ENCODE data around the gene CCDC71.
A peak's percentile ranks its signal among the peaks of the same experiment; 100 is the strongest.

The CCDC71 gene

DNA sequence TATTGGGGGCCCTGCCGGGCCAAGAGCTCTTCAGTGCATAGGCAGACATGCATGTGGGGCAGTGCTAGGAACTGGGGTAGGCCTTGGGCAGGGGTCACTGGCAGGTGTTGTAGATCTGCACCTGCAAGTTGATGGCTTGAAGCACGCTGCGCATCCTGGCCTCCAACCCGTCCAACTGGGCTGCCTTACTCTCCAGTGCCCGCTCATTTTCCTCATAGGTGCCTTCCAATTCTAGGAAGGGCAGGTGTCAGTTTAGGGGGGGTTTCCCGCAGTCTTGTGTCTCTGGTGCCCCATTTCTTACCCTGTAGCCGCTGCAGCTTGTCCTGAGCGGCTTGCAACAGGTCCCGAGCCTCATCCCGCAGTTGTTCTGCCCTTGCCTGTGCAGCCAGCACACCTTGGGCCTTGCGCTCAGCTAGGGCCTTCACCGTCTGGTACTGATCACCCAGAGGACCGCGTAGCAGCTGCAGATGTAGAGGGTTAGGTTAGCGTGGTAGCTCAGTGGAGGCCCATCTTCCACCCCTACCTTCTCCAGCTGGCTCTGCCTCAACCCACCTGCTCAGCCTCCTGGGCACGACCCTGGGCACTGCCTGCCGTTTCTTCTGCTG is 44.9 kb downstream of the CCDC71 start (continued):
- no peak for TF ChIP-seq SNAI2 (CRISPR knock-in tag; IDR thresholded peaks at IDR 0.05)
- TF ChIP-seq, protein P1, sequence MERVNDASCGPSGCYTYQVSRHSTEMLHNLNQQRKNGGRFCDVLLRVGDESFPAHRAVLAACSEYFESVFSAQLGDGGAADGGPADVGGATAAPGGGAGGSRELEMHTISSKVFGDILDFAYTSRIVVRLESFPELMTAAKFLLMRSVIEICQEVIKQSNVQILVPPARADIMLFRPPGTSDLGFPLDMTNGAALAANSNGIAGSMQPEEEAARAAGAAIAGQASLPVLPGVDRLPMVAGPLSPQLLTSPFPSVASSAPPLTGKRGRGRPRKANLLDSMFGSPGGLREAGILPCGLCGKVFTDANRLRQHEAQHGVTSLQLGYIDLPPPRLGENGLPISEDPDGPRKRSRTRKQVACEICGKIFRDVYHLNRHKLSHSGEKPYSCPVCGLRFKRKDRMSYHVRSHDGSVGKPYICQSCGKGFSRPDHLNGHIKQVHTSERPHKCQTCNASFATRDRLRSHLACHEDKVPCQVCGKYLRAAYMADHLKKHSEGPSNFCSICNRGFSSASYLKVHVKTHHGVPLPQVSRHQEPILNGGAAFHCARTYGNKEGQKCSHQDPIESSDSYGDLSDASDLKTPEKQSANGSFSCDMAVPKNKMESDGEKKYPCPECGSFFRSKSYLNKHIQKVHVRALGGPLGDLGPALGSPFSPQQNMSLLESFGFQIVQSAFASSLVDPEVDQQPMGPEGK (CRISPR knock-in tag; IDR thresholded peaks at IDR 0.05; ENCODE audit: borderline replicate concordance) = no peak
- TF ChIP-seq, protein P2, sequence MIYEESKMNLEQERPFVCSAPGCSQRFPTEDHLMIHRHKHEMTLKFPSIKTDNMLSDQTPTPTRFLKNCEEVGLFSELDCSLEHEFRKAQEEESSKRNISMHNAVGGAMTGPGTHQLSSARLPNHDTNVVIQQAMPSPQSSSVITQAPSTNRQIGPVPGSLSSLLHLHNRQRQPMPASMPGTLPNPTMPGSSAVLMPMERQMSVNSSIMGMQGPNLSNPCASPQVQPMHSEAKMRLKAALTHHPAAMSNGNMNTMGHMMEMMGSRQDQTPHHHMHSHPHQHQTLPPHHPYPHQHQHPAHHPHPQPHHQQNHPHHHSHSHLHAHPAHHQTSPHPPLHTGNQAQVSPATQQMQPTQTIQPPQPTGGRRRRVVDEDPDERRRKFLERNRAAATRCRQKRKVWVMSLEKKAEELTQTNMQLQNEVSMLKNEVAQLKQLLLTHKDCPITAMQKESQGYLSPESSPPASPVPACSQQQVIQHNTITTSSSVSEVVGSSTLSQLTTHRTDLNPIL (CRISPR knock-in tag; IDR thresholded peaks at IDR 0.05; ENCODE audit: low read depth) = no peak
- no peak for TF ChIP-seq ISL1 (CRISPR knock-in tag; IDR thresholded peaks at IDR 0.05)

DNA sequence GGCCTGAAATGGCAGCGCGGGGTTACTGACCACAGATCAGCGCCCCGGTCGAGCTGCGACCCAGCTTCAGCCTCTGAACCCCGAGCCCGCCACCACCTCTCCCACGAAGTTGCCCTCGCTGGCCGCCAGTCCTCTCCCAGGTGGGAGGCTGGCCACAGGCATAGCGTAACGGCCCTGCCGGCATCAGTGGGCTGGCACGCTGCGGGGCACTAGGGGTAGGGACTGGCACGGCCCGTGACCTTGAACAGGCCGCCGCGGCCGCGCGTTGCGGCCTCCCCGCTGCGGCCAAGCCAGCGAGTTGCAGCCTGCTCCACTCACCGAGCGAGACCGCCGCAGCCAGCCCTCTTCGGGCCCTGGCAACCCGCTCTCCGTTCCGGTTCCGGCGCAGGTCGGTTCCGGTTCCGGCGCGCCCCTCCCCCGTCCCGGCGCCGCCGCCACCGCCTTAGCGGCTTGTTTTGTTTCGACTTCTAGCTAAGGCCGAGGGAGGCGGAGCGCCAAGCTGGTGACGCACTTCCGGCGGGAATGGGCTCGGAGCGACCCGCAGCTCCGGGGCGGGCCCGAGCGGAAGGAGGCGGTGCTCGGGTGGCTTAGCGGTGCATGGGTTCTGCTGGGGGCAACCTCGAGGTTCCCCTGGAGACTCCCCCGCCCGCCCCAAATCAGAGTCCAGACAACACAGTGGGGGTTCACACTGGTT is 45.5 kb downstream of the CCDC71 start, which contains the start of gene USP19:
Gene USP19, minus strand, starts transcription at position 386 of the 694 bp plus-strand sequence. CDS start 1,678 bp downstream, outside the sequence.
- no peak for TF ChIP-seq ZNF70 (CRISPR knock-in tag; IDR thresholded peaks at IDR 0.05)
- peak; percentile 52; the same call in 1 of the 2 replicates for TF ChIP-seq ESRRG (CRISPR knock-in tag; IDR thresholded peaks at IDR 0.05)
- 0 out of 2 replicates have a peak, but pooled peaks have one; percentile 47 for TF ChIP-seq ZFP3 (CRISPR knock-in tag; IDR thresholded peaks at IDR 0.05)
- TF ChIP-seq GLIS3 (CRISPR knock-in tag; IDR thresholded peaks at IDR 0.05) = peak; percentile 61; the same call in 1 of the 2 replicates

DNA sequence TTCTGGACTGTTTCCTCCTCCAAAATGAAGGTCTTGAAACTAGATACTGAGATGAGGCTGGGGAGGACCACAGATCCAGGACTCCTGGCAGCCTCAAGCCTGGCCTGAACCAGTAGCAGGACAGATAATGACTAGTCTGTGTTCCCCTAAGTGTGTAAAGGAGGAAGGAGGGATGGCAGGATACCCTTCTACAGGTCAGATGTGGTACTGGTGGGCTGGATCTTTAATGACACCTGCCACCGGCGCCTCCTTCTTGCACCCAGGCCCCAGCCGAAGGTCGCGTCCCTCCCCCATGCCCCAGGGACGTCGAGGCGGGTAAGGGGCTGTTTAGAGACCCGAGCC is 46.1 kb downstream of the CCDC71 start:
- TF ChIP-seq ZNF8 (CRISPR knock-in tag; IDR thresholded peaks at IDR 0.05) (no peak), BACH2 (CRISPR knock-in tag; IDR thresholded peaks at IDR 0.05; ENCODE audit: borderline replicate concordance) (no peak), SNAI2 (CRISPR knock-in tag; IDR thresholded peaks at IDR 0.05) (no peak), ARNTL (CRISPR knock-in tag; IDR thresholded peaks at IDR 0.05; ENCODE audit: borderline replicate concordance, low read depth) (no peak), ISL1 (CRISPR knock-in tag; IDR thresholded peaks at IDR 0.05) (no peak), ZC3H10 (CRISPR knock-in tag; IDR thresholded peaks at IDR 0.05) (no peak), PPARA (CRISPR knock-in tag; IDR thresholded peaks at IDR 0.05; ENCODE audit: borderline replicate concordance) (no peak), OSR1 (CRISPR knock-in tag; IDR thresholded peaks at IDR 0.05) (no peak)
- TF ChIP-seq, protein P3, sequence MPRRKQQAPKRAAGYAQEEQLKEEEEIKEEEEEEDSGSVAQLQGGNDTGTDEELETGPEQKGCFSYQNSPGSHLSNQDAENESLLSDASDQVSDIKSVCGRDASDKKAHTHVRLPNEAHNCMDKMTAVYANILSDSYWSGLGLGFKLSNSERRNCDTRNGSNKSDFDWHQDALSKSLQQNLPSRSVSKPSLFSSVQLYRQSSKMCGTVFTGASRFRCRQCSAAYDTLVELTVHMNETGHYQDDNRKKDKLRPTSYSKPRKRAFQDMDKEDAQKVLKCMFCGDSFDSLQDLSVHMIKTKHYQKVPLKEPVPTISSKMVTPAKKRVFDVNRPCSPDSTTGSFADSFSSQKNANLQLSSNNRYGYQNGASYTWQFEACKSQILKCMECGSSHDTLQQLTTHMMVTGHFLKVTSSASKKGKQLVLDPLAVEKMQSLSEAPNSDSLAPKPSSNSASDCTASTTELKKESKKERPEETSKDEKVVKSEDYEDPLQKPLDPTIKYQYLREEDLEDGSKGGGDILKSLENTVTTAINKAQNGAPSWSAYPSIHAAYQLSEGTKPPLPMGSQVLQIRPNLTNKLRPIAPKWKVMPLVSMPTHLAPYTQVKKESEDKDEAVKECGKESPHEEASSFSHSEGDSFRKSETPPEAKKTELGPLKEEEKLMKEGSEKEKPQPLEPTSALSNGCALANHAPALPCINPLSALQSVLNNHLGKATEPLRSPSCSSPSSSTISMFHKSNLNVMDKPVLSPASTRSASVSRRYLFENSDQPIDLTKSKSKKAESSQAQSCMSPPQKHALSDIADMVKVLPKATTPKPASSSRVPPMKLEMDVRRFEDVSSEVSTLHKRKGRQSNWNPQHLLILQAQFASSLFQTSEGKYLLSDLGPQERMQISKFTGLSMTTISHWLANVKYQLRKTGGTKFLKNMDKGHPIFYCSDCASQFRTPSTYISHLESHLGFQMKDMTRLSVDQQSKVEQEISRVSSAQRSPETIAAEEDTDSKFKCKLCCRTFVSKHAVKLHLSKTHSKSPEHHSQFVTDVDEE (CRISPR knock-in tag; IDR thresholded peaks at IDR 0.05) = no peak
- TF ChIP-seq, protein P4, sequence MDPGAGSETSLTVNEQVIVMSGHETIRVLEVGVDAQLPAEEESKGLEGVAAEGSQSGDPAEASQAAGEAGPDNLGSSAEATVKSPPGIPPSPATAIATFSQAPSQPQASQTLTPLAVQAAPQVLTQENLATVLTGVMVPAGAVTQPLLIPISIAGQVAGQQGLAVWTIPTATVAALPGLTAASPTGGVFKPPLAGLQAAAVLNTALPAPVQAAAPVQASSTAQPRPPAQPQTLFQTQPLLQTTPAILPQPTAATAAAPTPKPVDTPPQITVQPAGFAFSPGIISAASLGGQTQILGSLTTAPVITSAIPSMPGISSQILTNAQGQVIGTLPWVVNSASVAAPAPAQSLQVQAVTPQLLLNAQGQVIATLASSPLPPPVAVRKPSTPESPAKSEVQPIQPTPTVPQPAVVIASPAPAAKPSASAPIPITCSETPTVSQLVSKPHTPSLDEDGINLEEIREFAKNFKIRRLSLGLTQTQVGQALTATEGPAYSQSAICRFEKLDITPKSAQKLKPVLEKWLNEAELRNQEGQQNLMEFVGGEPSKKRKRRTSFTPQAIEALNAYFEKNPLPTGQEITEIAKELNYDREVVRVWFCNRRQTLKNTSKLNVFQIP (CRISPR knock-in tag; IDR thresholded peaks at IDR 0.05; ENCODE audit: borderline replicate concordance, low read depth) = no peak
- peak; percentile 9 for ATAC-seq

More for the DNA sequence above, 45.5 kb downstream of the CCDC71 start, which contains the start of gene USP19:
- ATAC-seq = peak; percentile 94

DNA sequence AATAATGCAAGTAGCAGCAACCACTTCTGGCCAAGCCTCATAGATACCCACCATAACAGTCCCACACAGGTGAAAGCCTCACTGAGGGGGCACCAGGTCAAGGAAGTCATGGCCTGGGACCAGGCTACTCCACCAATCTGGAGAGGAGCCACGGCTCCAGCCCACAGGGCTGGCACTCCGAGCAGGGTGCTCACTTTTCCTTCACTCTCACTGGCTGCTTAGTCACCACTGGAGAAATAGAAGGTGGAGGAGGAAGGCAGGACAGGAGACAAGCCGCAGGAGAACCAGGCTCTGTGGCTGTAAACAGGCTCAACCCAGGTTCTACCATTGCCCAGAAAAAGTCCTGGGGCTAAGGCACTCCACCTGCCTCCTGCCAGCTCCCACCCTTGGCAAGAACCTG is 46.7 kb downstream of the CCDC71 start:
- TF ChIP-seq ISL1 (CRISPR knock-in tag; IDR thresholded peaks at IDR 0.05) (no peak), TCF4 (CRISPR knock-in tag; IDR thresholded peaks at IDR 0.05; ENCODE audit: borderline replicate concordance) (no peak), TOX (CRISPR knock-in tag; IDR thresholded peaks at IDR 0.05; ENCODE audit: borderline replicate concordance) (no peak), GLIS3 (CRISPR knock-in tag; IDR thresholded peaks at IDR 0.05) (no peak)
- ATAC-seq = peak; percentile 4; the same call in 1 of the 3 replicates

Data from SK-N-SH treated with all-trans-retinoic acid at 6 μM for 48 hours (cell line).